PFSK-1 (cell line): ENCODE measurements around the gene DISP2.

Experiments
- POLR2AphosphoS5 ChIP-seq: IDR thresholded peaks from 2 replicates; pipeline ENCODE4 v1.6.1; 2012; ENCODE audit warnings: low read depth, mild to moderate bottlenecking, control low read depth, low read length, moderate library complexity
- SIN3A ChIP-seq: IDR thresholded peaks from 2 replicates; pipeline ENCODE4 v1.6.1; 2012; ENCODE audit warnings: mild to moderate bottlenecking, low read length, moderate library complexity, borderline replicate concordance; ENCODE audit not compliant: insufficient read depth
- TAF1 ChIP-seq: IDR thresholded peaks from 2 replicates; pipeline ENCODE4 v1.6.1; 2012; ENCODE audit warnings: low read length, control low read depth, borderline replicate concordance; ENCODE audit not compliant: insufficient read depth

GRCh38 chr15:40418126-40418525 is 60.1 kb downstream of the DISP2 start:
- no peak for TF ChIP-seq SIN3A
- no peak for TF ChIP-seq TAF1
- no peak for TF ChIP-seq POLR2AphosphoS5
